ENCODE measurements around the gene MS4A5.

- TF ChIP-seq, protein P1, sequence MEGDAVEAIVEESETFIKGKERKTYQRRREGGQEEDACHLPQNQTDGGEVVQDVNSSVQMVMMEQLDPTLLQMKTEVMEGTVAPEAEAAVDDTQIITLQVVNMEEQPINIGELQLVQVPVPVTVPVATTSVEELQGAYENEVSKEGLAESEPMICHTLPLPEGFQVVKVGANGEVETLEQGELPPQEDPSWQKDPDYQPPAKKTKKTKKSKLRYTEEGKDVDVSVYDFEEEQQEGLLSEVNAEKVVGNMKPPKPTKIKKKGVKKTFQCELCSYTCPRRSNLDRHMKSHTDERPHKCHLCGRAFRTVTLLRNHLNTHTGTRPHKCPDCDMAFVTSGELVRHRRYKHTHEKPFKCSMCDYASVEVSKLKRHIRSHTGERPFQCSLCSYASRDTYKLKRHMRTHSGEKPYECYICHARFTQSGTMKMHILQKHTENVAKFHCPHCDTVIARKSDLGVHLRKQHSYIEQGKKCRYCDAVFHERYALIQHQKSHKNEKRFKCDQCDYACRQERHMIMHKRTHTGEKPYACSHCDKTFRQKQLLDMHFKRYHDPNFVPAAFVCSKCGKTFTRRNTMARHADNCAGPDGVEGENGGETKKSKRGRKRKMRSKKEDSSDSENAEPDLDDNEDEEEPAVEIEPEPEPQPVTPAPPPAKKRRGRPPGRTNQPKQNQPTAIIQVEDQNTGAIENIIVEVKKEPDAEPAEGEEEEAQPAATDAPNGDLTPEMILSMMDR (IDR thresholded peaks at IDR 0.05) = no peak
- TF ChIP-seq POLR2AphosphoS5 (IDR thresholded peaks at IDR 0.05) (no peak), POLR2A (IDR thresholded peaks at IDR 0.05) (no peak)
These were observed 26.2 kb downstream of the MS4A5 start, which contains the start of gene MS4A1 for GRCh38 chr11:60455531-60456042.
